ENCODE data around the gene KRT39.
A peak's percentile ranks its signal among the peaks of the same experiment; 100 is the strongest.
"Not testable (repeated sequence)": the region's sequence is repeated elsewhere in the genome, so short reads cannot be mapped to it uniquely, and the experiment has no call there.

KRT39 gene

GRCh38 chr17:40921026-40921425 is 45.7 kb downstream of the KRT39 start:
- no peak overlapping the region for H3K4me3 Mint-ChIP-seq
- peaks cover 3% of the 10 kb centered on the region for H3K36me3 Mint-ChIP-seq (ENCODE audit: insufficient read depth)
- peaks cover 0 to 4% of the 10 kb centered on the region in 2 donors for H3K4me1 Mint-ChIP-seq (ENCODE audit: low read depth in 2 of 2)
- H3K27me3 Mint-ChIP-seq, result peaks cover 22 to 39% of the 10 kb centered on the region in 2 donors
- no peak overlapping the region for H3K27ac Mint-ChIP-seq
- H3K9me3 Mint-ChIP-seq, result no peaks in the 10 kb centered on the region
- no peak for DNase-seq
- ATAC-seq (replicated peaks), result no peak

- peaks cover 21 to 28% of the 10 kb centered on the region in 2 donors for H3K27me3 Mint-ChIP-seq
- H3K9me3 Mint-ChIP-seq; H3K36me3 Mint-ChIP-seq (ENCODE audit: insufficient read depth); H3K27ac Mint-ChIP-seq; H3K4me3 Mint-ChIP-seq; H3K4me1 Mint-ChIP-seq (ENCODE audit: low read depth in 2 of 2); ATAC-seq (replicated peaks); DNase-seq: not testable (repeated sequence)
Observed at GRCh38 chr17:40917116-40917515, 49.6 kb downstream of the KRT39 start.

GRCh38 chr17:40916366-40916765 is 50.4 kb downstream of the KRT39 start:
- Mint-ChIP-seq H3K27ac (no peak overlapping the region), H3K4me3 (no peak overlapping the region)

DNA sequence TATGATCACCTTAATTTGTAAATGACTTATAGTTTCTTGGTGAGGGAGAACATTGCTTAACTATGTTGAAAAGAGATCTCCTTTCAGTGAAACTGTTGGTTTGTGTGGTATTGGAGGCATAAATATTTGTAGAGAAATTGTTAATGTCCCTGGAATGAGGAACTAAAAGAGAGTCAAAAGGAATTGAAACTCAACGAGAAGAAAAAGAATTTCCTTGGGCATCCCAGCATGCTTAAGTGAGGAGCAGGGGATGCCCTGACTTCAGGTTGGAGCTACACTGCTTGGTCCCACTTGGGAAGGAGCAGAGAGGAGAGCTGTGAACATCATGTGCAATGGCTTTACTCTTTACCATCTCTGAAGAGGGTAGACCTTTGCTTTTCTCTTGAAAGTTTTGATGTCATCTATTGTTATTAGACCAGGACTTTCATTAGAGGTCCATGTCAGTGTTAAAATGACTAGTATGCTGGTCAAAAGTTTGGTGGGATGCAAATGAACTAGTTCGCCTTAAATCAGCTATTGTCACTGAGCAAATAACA is 51.0 kb downstream of the KRT39 start:
- H3K27me3 Mint-ChIP-seq, result peaks cover 23 to 30% of the 10 kb centered on the region in 2 donors
- ATAC-seq (replicated peaks) (no peak), DNase-seq (no peak)
- no peak overlapping the region for H3K27ac Mint-ChIP-seq
- no peaks in the 10 kb centered on the region for H3K36me3 Mint-ChIP-seq (ENCODE audit: insufficient read depth)
- no peaks in the 10 kb centered on the region for H3K9me3 Mint-ChIP-seq
- H3K4me3 Mint-ChIP-seq, result no peak overlapping the region
- no peaks in the 10 kb centered on the region for H3K4me1 Mint-ChIP-seq (ENCODE audit: low read depth in 2 of 2)

More at GRCh38 chr17:40916366-40916765, 50.4 kb downstream of the KRT39 start:
- no peak for ATAC-seq (replicated peaks)
- DNase-seq, result no peak
- Mint-ChIP-seq H3K9me3 (no peaks in the 10 kb centered on the region), H3K27me3 (peaks cover 23 to 33% of the 10 kb centered on the region in 2 donors), H3K36me3 (ENCODE audit: insufficient read depth) (no peaks in the 10 kb centered on the region), H3K4me1 (ENCODE audit: low read depth in 2 of 2) (peaks cover 0 to 3% of the 10 kb centered on the region in 2 donors)

DNA sequence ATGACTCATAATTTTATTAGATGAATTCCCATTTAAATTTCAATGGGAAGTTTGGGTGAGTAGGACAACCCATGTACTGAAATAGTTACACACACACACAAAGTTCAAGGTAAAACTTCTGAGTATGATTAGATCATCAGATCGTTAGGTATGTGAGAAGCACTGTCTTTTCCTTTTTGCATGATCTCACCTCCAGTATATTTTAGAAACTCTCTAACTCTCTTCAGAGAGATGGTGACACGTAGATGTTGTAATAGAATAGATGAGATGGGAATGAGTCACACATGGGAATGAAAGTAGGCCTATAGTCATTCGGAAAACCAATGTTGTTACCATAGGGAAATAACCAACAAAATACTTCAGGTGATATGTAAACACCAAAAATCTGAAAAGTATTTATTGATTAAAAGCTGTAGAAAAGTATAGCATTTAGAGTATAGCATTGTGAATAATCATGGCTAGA is 51.5 kb downstream of the KRT39 start:
- no peak overlapping the region for H3K27ac Mint-ChIP-seq
- H3K36me3 Mint-ChIP-seq (ENCODE audit: insufficient read depth), result no peaks in the 10 kb centered on the region
- H3K9me3 Mint-ChIP-seq, result no peaks in the 10 kb centered on the region
- H3K27me3 Mint-ChIP-seq, result peaks cover 26 to 31% of the 10 kb centered on the region in 2 donors
- ATAC-seq (replicated peaks), result no peak
- no peaks in the 10 kb centered on the region for H3K4me1 Mint-ChIP-seq (ENCODE audit: low read depth in 2 of 2)
- H3K4me3 Mint-ChIP-seq, result no peak overlapping the region
- DNase-seq, result no peak

GRCh38 chr17:40914075-40914855 is 52.5 kb downstream of the KRT39 start:
- H3K4me1 Mint-ChIP-seq (ENCODE audit: low read depth in 2 of 2), result no peaks in the 10 kb centered on the region

DNA sequence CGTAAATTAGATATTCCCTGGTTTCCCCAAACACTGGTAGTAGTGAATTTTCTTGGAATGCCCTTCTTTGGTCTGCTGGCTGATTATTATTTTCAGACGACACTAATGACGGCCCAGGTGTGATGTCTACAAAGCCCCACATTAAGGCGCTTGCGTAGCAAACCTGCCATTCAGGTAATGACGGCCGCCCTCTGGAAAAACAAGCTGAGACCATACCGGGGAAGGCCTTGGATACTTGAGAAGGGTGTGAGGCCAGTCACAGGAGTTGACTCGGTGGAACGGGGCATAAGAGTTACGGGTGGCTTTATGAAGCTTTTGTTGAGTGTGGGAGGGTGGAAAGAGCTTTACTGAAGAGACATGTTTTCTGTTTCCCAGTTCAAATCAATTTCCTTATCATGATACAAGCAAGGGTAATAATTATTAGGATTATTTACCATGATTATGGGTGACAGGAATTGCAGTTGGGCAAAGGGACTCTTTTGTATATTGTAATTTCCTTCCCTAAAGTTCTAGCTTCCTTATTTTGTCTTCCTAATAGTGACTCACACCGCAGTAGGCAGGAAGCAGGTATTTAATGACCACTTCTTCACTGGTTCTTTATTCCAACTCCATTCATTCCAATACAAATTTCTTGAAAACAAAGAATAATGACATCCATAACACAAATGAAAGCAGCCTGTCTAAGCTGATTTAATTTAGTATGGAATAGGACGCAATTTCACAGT is 54.1 kb downstream of the KRT39 start:
- Mint-ChIP-seq H3K4me1 (ENCODE audit: low read depth in 2 of 2) (no peaks in the 10 kb centered on the region), H3K9me3 (no peaks in the 10 kb centered on the region)
- no peak for ATAC-seq (replicated peaks)

More at GRCh38 chr17:40914075-40914855, 52.5 kb downstream of the KRT39 start:
- ATAC-seq (replicated peaks) (no peak), DNase-seq (no peak)
- Mint-ChIP-seq H3K9me3 (no peaks in the 10 kb centered on the region), H3K4me3 (no peak overlapping the region), H3K27me3 (peaks cover 26 to 31% of the 10 kb centered on the region in 2 donors), H3K27ac (no peak overlapping the region), H3K36me3 (ENCODE audit: insufficient read depth) (no peaks in the 10 kb centered on the region)

GRCh38 chr17:40910441-40910841 is 56.3 kb downstream of the KRT39 start:
- no peaks in the 10 kb centered on the region for H3K36me3 Mint-ChIP-seq (ENCODE audit: insufficient read depth)
- H3K4me3 Mint-ChIP-seq, result no peak overlapping the region
- peaks cover 59 to 63% of the 10 kb centered on the region in 2 donors for H3K27me3 Mint-ChIP-seq
- no peaks in the 10 kb centered on the region for H3K9me3 Mint-ChIP-seq
- DNase-seq, result no peak
- no peak for ATAC-seq (replicated peaks)
- H3K27ac Mint-ChIP-seq, result no peak overlapping the region
- H3K4me1 Mint-ChIP-seq (ENCODE audit: low read depth in 2 of 2), result no peaks in the 10 kb centered on the region

More for the DNA sequence above, 54.1 kb downstream of the KRT39 start:
- H3K27ac Mint-ChIP-seq, result no peak overlapping the region
- no peak for DNase-seq
- H3K27me3 Mint-ChIP-seq, result peaks cover 40 to 41% of the 10 kb centered on the region in 2 donors
- H3K36me3 Mint-ChIP-seq (ENCODE audit: insufficient read depth), result no peaks in the 10 kb centered on the region
- no peak overlapping the region for H3K4me3 Mint-ChIP-seq

- Mint-ChIP-seq H3K36me3 (ENCODE audit: insufficient read depth) (no peaks in the 10 kb centered on the region), H3K4me1 (ENCODE audit: low read depth in 2 of 2) (no peaks in the 10 kb centered on the region), H3K27me3 (peaks cover 64 to 70% of the 10 kb centered on the region in 2 donors), H3K4me3 (no peak overlapping the region), H3K9me3 (no peaks in the 10 kb centered on the region), H3K27ac (no peak overlapping the region)
- DNase-seq, result no peak
- no peak for ATAC-seq (replicated peaks)
Observed at GRCh38 chr17:40909755-40910154, 57.0 kb downstream of the KRT39 start.

- Mint-ChIP-seq H3K27me3 (peaks cover 68 to 74% of the 10 kb centered on the region in 2 donors), H3K36me3 (ENCODE audit: insufficient read depth) (no peaks in the 10 kb centered on the region), H3K4me1 (ENCODE audit: low read depth in 2 of 2) (no peaks in the 10 kb centered on the region), H3K27ac (no peak overlapping the region), H3K4me3 (no peak overlapping the region), H3K9me3 (no peaks in the 10 kb centered on the region)
- peak; percentile 83 for ATAC-seq (replicated peaks)
- peak; percentile 49 to 53 (median 53) for DNase-seq
Observed at GRCh38 chr17:40909351-40909750, 57.4 kb downstream of the KRT39 start.

Measured in effector memory CD8-positive, alpha-beta T cell (primary cell).